HG02588 (cell line): Measurements from ENCODE around the gene SIAE.

Source experiments
- ATAC-seq: cut with Tn5 transposase; IDR thresholded peaks from one replicate; pipeline ENCODE4 v1.9.1; 2021; ENCODE audit warnings: mild to moderate bottlenecking, moderate library complexity; ENCODE audit not compliant: unreplicated experiment

The SIAE gene

GRCh38 chr11:124583781-124584180, 89.8 kb downstream of the SIAE start:
- ATAC-seq, result no peak
